ENCODE data around the gene ADSS1.

GRCh38 chr14:104757238-104757585 lies 33.2 kb downstream of the ADSS1 start:
- TF ChIP-seq REST (IDR thresholded peaks at IDR 0.05; ENCODE audit: low read depth) (no peak), POLR2A (IDR thresholded peaks at IDR 0.05; ENCODE audit: borderline replicate concordance, extremely low read depth, insufficient read depth, insufficient read length) (no peak)
